HG03575 (cell line): Measurements from ENCODE around the gene ALG3.

Experiments
- ATAC-seq: cut with Tn5 transposase; IDR thresholded peaks from one replicate; pipeline ENCODE4 v1.9.1; 2021; ENCODE audit not compliant: unreplicated experiment, insufficient number of reproducible peaks, low FRiP score; ENCODE audit errors: extremely low read depth

Gene ALG3

DNA sequence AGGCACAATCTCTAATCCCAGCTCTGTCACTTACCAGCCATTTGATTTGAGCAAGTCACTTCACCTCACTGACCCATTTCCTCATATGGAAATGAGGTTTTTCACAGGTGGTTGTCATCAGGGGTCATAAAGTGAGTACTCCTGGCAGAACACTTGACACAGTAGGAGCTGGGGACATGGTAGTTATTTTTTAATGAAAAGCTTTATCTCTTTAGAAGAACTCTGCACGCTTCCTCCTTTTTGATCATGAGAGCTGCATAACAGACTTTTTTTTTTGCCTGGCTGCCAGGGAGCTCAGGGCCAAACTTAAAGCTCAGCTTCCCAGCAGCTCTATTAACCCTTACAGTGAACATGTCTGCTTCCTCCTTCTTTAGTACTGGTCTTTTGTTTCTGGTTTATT, 11.0 kb downstream of the ALG3 start:
- ATAC-seq = no peak

DNA sequence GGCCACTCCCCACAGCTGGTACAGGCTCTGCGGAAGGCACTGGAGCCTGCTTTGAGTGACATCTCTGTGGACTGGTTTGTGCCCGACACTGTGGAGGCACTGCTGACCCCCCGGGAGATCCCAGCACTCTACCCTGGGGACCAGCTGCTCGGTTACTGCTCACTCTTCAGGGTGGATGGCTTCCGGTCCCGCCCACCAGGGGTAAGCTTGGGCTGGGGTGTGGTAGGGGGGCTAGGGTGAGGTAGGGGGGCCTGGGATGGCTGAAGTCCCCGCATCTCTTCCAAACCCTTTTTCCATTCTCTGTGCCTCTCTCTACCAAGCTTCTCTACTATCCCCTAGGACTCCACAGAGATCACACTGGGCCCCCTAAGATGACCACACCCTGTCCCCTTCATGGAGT, 11.6 kb downstream of the ALG3 start:
- ATAC-seq = no peak

DNA sequence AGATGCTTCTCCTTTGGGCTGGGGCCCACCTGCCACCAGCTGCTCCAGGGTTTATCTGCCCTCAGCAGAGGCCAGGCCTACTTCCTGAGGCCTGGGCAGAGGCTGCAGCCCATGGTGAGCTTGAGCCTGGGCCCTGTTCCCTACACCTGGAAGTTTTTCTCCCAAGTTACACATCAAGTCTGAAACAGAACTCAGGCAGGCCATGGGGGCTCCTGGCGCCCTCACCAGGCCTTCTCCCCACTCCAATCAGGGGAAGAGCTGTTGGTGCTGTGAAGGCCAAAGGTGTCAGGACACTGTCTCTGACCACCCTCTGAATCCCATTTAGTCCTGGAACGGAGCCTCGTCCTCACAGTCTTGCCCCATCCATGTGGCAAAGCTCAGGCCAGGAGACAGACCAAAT, 12.1 kb downstream of the ALG3 start:
- no peak for ATAC-seq

- no peak for ATAC-seq
Measured at GRCh38 chr3:184236033-184236410, 12.7 kb downstream of the ALG3 start.

- ATAC-seq = no peak
Measured at GRCh38 chr3:184235381-184236032, 13.3 kb downstream of the ALG3 start.

GRCh38 chr3:184234671-184235380, 13.9 kb downstream of the ALG3 start:
- ATAC-seq = no peak

- ATAC-seq = no peak
Measured at GRCh38 chr3:184234224-184234623, 14.5 kb downstream of the ALG3 start.

DNA sequence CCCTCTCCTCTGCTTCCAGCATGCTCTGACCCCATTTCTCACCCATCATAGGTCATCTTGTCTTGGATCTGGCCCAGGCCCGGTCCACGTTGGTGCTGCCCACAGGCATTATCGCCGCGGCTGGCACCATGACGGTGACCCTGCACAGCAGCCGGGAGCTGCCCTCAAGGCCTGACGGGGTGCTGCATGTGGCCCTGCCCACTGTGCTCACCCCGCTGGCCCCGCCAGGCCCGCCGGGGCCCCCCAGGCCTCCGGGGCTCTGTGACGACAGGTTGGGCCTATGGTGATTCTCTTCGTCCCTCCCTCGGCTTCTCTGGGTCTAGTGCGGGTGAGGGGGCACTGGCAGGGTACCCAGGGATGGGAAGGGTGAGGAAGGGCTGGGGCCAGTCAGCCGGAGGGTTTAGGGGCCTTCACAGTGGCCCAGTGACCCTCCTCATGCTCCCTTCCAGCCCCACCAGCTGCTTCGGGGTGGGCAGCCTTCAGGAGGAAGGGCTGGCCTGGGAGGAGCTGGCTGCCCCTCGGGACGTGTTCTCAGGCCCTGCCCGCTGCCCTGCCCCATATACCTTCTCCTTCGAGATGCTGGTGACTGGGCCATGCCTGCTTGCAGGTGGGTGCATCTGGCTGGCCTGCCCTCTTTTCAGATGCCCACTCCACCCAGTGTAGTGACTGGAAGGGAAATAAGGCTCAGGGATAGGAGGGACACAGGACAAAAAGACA, 15.5 kb downstream of the ALG3 start:
- no peak for ATAC-seq

GRCh38 chr3:184231671-184232070, 17.1 kb downstream of the ALG3 start:
- no peak for ATAC-seq

DNA sequence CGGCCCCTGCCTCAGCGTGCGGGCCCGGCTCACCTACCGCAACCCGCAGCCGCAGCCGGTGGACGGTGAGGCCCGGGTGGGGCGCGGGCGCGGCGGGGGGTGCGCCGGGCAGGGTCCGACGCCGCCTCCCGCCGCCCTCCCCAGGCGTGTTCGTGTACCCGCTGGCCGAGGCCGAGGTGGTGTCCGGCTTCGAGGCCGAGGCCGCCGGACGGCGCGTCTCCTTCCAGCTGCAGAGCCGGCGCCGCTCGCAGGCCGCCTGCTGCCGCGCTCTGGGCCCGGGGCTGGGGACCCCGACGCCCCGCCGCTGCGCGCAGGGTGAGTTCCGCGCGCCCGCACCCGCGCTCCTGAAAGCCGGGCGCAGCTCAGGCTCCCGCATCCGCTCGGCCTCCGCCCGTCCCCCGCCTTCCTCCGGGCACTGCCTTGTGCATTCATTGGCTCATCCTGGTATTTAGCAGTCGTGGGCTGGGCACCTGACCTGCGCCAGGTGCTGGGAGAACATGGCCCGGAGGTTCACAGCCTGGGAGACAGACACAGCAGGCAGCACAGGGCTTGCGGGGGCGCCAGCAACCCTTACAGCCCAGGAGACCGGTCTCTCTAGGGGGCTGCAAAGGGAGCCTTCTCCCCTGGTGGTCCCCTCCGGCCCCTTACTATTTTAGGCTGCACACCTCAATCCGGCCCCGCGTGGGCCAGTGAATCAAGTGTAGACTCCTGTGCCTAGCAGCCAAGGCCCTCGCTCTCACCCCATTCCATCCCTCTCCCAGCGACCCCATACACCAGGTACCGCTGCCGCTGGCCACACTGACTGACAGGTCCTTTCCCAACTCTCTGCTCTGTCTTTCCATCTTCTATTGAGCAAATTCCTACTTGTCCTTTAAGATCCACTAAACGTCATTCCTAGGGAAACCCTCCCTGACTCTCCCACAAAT, 17.9 kb downstream of the ALG3 start:
- no peak for ATAC-seq

DNA sequence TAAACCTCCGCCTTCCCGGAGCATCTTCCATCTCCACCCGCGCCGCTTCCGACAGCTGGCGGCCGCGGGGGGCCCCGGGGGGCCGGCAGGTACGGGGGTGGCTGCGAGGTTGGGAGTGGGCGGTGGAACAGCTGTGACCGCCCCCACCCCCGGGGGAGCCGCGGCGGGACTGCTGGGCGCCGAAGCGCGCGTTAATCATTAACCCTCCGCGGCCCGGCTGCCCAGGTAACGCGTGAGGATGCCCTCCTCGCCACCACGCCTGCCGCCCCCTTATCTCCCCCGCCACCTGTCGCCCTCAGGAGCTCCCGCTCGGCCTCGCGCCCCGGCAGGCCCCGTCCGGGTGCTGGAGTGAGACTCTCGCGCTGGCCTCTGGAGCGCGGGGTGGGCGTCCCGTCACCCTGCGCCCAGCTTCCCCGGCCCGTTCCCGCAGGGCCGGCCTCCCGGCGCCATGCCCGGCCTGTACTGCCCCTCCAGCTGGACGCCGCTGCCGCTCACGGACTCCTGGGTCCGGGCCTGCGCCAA, 18.6 kb downstream of the ALG3 start:
- ATAC-seq = no peak

DNA sequence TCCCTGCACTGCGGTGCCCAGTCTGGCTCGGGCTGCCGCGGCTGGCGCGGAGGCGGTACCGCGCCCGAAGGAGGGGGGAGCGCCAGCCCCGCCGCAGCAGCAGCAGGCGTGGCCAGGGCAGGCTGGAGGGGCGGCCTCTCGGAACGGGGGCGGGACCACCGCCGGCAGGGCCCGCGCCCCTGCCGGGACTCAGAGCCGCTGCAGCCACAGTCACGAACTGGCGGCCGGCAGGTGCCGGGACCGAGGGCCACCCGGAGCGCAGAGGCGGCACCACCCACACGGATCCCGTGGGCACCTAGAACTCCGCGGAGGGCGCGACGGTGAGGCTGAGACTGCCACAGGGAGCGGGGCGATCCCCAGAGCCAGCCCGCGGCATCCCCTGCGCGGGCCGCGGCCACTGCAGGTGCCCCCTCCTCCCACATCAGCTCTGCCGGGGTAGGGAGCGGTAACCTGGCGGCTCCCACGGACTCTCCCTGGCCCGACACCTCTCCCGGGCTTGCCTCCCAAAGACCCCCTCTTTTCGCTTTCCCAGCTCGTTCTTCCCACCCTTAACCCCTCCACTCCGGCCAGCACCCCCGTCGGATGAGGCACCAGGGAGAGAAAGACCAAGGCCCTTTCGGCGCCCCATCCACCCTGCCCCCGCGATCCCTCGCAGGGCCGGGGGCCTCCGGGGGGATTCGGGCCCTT, 19.2 kb downstream of the ALG3 start, which contains the start of gene VWA5B2:
TSS of gene VWA5B2 (plus strand) at position 192 of the 687 bp plus-strand sequence. CDS start 944 bp downstream, outside the sequence.
- ATAC-seq = no peak

DNA sequence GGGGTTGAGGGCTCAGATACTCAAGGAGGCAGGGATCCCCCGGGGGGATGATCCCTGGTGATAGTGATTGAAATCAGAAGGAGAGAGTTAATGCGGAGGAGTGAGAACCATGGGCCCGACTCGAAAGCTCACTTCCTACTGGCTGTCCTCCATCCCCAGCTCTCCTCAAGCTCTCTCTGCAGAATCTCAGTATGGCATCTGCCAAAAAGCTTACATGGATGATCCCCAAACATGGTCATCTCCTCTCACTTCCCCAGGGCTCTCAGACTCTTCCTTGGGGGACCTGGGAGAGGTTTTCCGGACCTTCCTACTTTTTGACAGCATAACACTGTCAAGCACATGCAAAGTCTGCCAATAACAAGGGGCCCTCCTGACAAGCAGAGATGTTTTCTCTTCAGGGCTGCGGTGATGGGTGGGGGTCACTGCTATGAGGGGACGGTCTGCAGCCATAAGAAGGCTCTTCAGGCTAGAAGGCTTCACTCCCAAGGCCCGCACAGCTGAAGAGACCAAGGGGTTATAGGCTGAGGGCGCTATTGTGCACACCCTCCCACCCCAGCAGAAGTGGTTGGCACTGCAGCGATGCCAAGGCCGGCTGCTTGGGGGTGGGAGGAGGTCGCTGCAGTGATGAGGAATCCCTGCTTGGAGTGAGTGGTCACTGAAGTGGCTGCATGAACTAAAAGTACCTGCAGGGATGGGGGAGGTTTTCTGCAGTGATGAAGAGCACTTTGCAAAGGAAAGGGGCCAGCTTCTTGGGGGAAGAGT, 20.2 kb downstream of the ALG3 start:
- ATAC-seq = no peak

DNA sequence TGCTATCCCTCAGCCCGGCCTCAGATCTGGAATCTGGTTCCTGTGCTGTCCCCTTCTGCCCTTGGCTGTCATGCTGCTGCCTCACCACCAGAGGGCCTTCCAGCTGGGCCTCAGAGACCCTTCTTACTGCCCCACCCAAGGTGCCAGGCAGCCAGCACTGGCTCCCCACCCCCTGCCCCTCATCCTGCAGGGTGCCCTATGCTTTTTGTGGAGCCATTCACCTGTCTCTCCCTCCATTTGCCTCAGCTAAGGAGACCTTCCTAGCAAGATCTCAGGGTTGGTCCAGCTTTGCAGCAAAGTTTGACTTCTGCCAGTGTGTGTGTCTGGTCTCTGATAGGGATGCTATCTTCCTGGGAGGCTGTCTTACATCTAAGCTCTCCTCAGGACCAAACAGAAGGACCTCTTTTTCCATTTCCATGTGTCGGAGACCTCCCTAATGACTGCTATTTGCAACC, 21.3 kb downstream of the ALG3 start:
- ATAC-seq = no peak

GRCh38 chr3:184223946-184224345, 24.8 kb downstream of the ALG3 start:
- ATAC-seq = no peak

- ATAC-seq = no peak
Measured at GRCh38 chr3:184222521-184222920, 26.2 kb downstream of the ALG3 start.

DNA sequence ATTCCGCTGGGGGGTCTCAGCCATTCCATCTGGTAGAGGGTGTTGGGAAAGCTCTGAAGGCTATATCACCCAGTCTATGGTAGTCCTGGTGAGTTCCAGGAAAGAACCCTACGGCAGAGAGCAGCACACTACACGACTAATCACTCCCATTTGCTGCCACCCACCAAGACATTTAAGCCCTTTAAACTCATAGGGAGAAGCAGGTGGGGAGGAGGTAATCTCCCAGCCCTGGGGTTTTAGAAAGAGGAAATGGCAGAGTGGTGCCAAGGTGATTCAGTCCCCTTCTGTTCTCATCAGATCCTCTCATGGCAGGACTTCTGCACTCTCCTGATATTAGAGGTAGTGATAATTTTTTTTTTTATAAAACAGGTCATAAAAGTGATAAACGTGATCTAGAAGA, 29.9 kb downstream of the ALG3 start:
- no peak for ATAC-seq

- no peak for ATAC-seq
Measured at GRCh38 chr3:184211718-184212117, 37.0 kb downstream of the ALG3 start.
